WTC11 (cell line): ENCODE data around the gene HLA-E.

Experiments
- ELF4 ChIP-seq: sonication (generic); formaldehyde crosslinking; IDR thresholded peaks from 2 replicates; pipeline ENCODE4 v1.8.1; 2022; ENCODE audit warnings: low read depth, mild to moderate bottlenecking, moderate library complexity, missing genetic modification reagents
- FOXK1 ChIP-seq: sonication (generic); formaldehyde crosslinking; IDR thresholded peaks from 2 replicates; pipeline ENCODE4 v1.8.0; 2022; ENCODE audit warnings: mild to moderate bottlenecking, moderate library complexity, missing genetic modification reagents
- NFYB ChIP-seq: sonication (generic); formaldehyde crosslinking; conservative IDR thresholded peaks from 2 replicates; pipeline ENCODE4 v1.8.0; 2022; ENCODE audit warnings: low read depth, missing genetic modification reagents
- SMAD3 ChIP-seq: sonication (generic); formaldehyde crosslinking; IDR thresholded peaks from 2 replicates; pipeline ENCODE4 v1.8.0; 2022; ENCODE audit warnings: missing genetic modification reagents, mild to moderate bottlenecking, borderline replicate concordance
- TEAD4 ChIP-seq: sonication (generic); formaldehyde crosslinking; IDR thresholded peaks from 2 replicates; pipeline ENCODE4 v1.8.0; 2022; ENCODE audit warnings: mild to moderate bottlenecking, missing genetic modification reagents
- TF ChIP-seq, protein P1 (sequence below): sonication (generic); formaldehyde crosslinking; IDR thresholded peaks from 2 replicates; pipeline ENCODE4 v1.8.1; 2023; ENCODE audit warnings: mild to moderate bottlenecking, missing genetic modification reagents, borderline replicate concordance
- TF ChIP-seq, protein P2 (sequence below): fragments of 200-600 bp; IDR thresholded peaks from 2 replicates; pipeline ENCODE4 v1.8.0; 2022; ENCODE audit warnings: antibody characterized with exemption
- TF ChIP-seq, protein P3 (sequence below): sonication (generic); formaldehyde crosslinking; IDR thresholded peaks from 2 replicates; pipeline ENCODE4 v1.8.1; 2022; ENCODE audit warnings: low read depth, mild to moderate bottlenecking, moderate library complexity, missing genetic modification reagents, borderline replicate concordance
- TF ChIP-seq, protein P4 (sequence below): sonication (generic); formaldehyde crosslinking; IDR thresholded peaks from 2 replicates; pipeline ENCODE4 v1.8.0; 2022; ENCODE audit warnings: mild to moderate bottlenecking, missing genetic modification reagents
- TF ChIP-seq, protein P5 (sequence below): sonication (generic); formaldehyde crosslinking; IDR thresholded peaks from 2 replicates; pipeline ENCODE4 v1.8.0; 2023; ENCODE audit warnings: mild to moderate bottlenecking, missing genetic modification reagents
- TF ChIP-seq, protein P6 (sequence below): sonication (generic); formaldehyde crosslinking; IDR thresholded peaks from 2 replicates; pipeline ENCODE4 v1.8.0; 2022; ENCODE audit warnings: missing genetic modification reagents
- TF ChIP-seq, protein P7 (sequence below): sonication (generic); formaldehyde crosslinking; IDR thresholded peaks from 2 replicates; pipeline ENCODE4 v1.8.0; 2022; ENCODE audit warnings: mild to moderate bottlenecking, missing genetic modification reagents

DNA sequence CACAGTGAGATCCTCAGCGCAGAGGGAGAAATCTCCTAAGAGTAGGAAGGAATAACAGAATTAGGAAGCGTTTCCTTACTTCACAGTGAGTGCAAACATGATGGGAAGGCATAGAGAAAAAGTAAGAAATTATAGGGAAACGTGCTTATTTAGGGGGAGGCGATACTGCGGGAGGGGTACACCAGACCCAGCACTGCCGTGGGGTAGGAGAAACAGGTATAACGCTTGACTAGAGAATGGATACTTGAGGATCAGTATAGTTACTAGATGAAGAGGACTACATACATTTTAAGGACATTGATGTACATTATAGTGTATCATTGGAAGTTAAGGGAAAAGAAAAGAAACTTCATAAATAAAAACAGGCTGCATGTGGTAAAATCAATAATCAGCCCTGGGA lies 26.8 kb upstream of the HLA-E start:
- TF ChIP-seq, protein P1, sequence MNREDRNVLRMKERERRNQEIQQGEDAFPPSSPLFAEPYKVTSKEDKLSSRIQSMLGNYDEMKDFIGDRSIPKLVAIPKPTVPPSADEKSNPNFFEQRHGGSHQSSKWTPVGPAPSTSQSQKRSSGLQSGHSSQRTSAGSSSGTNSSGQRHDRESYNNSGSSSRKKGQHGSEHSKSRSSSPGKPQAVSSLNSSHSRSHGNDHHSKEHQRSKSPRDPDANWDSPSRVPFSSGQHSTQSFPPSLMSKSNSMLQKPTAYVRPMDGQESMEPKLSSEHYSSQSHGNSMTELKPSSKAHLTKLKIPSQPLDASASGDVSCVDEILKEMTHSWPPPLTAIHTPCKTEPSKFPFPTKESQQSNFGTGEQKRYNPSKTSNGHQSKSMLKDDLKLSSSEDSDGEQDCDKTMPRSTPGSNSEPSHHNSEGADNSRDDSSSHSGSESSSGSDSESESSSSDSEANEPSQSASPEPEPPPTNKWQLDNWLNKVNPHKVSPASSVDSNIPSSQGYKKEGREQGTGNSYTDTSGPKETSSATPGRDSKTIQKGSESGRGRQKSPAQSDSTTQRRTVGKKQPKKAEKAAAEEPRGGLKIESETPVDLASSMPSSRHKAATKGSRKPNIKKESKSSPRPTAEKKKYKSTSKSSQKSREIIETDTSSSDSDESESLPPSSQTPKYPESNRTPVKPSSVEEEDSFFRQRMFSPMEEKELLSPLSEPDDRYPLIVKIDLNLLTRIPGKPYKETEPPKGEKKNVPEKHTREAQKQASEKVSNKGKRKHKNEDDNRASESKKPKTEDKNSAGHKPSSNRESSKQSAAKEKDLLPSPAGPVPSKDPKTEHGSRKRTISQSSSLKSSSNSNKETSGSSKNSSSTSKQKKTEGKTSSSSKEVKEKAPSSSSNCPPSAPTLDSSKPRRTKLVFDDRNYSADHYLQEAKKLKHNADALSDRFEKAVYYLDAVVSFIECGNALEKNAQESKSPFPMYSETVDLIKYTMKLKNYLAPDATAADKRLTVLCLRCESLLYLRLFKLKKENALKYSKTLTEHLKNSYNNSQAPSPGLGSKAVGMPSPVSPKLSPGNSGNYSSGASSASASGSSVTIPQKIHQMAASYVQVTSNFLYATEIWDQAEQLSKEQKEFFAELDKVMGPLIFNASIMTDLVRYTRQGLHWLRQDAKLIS, result no peak
- TF ChIP-seq, protein P2, sequence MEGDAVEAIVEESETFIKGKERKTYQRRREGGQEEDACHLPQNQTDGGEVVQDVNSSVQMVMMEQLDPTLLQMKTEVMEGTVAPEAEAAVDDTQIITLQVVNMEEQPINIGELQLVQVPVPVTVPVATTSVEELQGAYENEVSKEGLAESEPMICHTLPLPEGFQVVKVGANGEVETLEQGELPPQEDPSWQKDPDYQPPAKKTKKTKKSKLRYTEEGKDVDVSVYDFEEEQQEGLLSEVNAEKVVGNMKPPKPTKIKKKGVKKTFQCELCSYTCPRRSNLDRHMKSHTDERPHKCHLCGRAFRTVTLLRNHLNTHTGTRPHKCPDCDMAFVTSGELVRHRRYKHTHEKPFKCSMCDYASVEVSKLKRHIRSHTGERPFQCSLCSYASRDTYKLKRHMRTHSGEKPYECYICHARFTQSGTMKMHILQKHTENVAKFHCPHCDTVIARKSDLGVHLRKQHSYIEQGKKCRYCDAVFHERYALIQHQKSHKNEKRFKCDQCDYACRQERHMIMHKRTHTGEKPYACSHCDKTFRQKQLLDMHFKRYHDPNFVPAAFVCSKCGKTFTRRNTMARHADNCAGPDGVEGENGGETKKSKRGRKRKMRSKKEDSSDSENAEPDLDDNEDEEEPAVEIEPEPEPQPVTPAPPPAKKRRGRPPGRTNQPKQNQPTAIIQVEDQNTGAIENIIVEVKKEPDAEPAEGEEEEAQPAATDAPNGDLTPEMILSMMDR, result no peak
- TF ChIP-seq ELF4 (CRISPR knock-in tag) (no peak), FOXK1 (CRISPR knock-in tag) (no peak), SMAD3 (CRISPR knock-in tag) (no peak), NFYB (CRISPR knock-in tag) (no peak), TEAD4 (CRISPR knock-in tag) (no peak)
- TF ChIP-seq, protein P3, sequence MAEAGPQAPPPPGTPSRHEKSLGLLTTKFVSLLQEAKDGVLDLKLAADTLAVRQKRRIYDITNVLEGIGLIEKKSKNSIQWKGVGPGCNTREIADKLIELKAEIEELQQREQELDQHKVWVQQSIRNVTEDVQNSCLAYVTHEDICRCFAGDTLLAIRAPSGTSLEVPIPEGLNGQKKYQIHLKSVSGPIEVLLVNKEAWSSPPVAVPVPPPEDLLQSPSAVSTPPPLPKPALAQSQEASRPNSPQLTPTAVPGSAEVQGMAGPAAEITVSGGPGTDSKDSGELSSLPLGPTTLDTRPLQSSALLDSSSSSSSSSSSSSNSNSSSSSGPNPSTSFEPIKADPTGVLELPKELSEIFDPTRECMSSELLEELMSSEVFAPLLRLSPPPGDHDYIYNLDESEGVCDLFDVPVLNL (CRISPR knock-in tag), result no peak
- TF ChIP-seq, protein P4, sequence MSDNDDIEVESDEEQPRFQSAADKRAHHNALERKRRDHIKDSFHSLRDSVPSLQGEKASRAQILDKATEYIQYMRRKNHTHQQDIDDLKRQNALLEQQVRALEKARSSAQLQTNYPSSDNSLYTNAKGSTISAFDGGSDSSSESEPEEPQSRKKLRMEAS, result no peak
- TF ChIP-seq, protein P5, sequence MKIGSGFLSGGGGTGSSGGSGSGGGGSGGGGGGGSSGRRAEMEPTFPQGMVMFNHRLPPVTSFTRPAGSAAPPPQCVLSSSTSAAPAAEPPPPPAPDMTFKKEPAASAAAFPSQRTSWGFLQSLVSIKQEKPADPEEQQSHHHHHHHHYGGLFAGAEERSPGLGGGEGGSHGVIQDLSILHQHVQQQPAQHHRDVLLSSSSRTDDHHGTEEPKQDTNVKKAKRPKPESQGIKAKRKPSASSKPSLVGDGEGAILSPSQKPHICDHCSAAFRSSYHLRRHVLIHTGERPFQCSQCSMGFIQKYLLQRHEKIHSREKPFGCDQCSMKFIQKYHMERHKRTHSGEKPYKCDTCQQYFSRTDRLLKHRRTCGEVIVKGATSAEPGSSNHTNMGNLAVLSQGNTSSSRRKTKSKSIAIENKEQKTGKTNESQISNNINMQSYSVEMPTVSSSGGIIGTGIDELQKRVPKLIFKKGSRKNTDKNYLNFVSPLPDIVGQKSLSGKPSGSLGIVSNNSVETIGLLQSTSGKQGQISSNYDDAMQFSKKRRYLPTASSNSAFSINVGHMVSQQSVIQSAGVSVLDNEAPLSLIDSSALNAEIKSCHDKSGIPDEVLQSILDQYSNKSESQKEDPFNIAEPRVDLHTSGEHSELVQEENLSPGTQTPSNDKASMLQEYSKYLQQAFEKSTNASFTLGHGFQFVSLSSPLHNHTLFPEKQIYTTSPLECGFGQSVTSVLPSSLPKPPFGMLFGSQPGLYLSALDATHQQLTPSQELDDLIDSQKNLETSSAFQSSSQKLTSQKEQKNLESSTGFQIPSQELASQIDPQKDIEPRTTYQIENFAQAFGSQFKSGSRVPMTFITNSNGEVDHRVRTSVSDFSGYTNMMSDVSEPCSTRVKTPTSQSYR (CRISPR knock-in tag), result no peak
- TF ChIP-seq, protein P6, sequence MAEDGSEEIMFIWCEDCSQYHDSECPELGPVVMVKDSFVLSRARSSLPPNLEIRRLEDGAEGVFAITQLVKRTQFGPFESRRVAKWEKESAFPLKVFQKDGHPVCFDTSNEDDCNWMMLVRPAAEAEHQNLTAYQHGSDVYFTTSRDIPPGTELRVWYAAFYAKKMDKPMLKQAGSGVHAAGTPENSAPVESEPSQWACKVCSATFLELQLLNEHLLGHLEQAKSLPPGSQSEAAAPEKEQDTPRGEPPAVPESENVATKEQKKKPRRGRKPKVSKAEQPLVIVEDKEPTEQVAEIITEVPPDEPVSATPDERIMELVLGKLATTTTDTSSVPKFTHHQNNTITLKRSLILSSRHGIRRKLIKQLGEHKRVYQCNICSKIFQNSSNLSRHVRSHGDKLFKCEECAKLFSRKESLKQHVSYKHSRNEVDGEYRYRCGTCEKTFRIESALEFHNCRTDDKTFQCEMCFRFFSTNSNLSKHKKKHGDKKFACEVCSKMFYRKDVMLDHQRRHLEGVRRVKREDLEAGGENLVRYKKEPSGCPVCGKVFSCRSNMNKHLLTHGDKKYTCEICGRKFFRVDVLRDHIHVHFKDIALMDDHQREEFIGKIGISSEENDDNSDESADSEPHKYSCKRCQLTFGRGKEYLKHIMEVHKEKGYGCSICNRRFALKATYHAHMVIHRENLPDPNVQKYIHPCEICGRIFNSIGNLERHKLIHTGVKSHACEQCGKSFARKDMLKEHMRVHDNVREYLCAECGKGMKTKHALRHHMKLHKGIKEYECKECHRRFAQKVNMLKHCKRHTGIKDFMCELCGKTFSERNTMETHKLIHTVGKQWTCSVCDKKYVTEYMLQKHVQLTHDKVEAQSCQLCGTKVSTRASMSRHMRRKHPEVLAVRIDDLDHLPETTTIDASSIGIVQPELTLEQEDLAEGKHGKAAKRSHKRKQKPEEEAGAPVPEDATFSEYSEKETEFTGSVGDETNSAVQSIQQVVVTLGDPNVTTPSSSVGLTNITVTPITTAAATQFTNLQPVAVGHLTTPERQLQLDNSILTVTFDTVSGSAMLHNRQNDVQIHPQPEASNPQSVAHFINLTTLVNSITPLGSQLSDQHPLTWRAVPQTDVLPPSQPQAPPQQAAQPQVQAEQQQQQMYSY, result no peak
- TF ChIP-seq, protein P7, sequence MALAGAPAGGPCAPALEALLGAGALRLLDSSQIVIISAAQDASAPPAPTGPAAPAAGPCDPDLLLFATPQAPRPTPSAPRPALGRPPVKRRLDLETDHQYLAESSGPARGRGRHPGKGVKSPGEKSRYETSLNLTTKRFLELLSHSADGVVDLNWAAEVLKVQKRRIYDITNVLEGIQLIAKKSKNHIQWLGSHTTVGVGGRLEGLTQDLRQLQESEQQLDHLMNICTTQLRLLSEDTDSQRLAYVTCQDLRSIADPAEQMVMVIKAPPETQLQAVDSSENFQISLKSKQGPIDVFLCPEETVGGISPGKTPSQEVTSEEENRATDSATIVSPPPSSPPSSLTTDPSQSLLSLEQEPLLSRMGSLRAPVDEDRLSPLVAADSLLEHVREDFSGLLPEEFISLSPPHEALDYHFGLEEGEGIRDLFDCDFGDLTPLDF (CRISPR knock-in tag), result no peak
